ENCODE data around the gene TDRKH. TPM values are rescaled to one million over a fixed set of nuclear protein-coding genes. Genes with fewer than 3 reads are reported as not detected.

The TDRKH gene
- total and polyA plus RNA-seq, 2 experiments from 2014 or later = 2.2 to 3.6 TPM

DNA sequence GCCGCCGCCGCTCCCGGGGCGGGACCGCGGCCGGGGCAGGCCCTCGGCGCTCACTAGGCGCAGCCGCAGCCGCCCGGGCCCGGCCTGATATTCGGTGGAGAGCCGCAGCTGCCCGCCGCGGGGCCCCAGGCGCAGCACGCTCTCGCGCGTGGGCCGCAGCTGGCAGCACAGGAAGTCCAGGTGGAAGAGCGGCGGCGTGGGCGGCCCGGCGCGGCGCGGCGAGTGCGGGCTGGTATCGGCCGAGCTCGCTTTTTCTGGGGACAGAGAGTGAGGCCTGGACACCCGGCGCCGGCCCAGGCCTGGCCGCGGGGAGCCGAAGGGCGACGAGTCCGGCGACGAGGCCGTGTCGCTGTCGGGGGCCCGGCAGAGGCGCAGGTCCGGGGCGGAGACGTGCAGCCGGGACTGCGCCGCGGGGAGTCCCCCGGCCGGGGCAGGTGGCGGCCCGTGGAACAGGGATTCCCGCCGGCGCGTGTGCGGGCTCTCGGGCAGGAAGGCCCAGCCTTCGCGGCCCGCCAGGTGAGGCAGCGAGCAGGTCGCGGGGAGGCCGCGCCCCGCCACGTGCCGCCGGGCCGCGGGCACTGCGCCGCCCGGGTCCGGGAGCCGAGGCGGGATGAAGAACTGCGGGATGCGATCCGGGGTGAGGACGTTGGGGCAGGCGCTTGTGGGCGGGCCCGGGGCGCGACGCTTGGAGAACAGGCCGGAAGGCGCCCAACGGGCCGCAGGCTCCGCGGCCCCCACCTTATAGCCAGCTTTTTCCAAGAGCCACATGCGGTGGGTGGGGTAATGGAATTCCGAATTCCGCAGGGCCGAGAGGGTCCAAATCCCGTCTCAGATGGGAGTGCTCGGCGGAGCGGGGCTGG is 48.2 kb upstream of the TDRKH start:
- Histone ChIP-seq H3K79me2 (ENCODE audit: insufficient read depth) (no peaks in the 10 kb centered on the region), H3K4me1 (ENCODE audit: insufficient read depth) (no peaks in the 10 kb centered on the region), H3K36me3 (ENCODE audit: low read depth) (no peaks in the 10 kb centered on the region), H3F3A (ENCODE audit: insufficient read depth) (peaks cover 11% of the 10 kb centered on the region; the same call in 1 of the 2 replicates), H3K27ac (no peak overlapping the region), H3K4me2 (ENCODE audit: unreplicated experiment) (peak overlapping the region; percentile 55), H3K9me3 (ENCODE audit: low read depth) (no peaks in the 10 kb centered on the region), H3K9me2 (ENCODE audit: insufficient read depth) (no peaks in the 10 kb centered on the region), H4K20me1 (ENCODE audit: insufficient read depth) (no peaks in the 10 kb centered on the region), H2AFZ (peak overlapping the region; percentile 70), H3K4me3 (peak overlapping the region; percentile 55), H3K9ac (peak overlapping the region; percentile 6; the same call in 1 of the 2 replicates), H3K27me3 (replicated peaks; ENCODE audit: insufficient read depth) (peaks cover 21% of the 10 kb centered on the region)
- in situ Hi-C loops (cut with MboI) = no loop called here
- no peak for TF ChIP-seq EZH2 (IDR thresholded peaks at IDR 0.05; ENCODE audit: insufficient read depth, poor library complexity, severe bottlenecking)
- TF ChIP-seq EZH2phosphoT487 (IDR thresholded peaks at IDR 0.05; ENCODE audit: insufficient read depth, low read depth) = no peak
- peak; percentile 59 for DNase-seq
- WGBS, 2 experiments (ENCODE audit: low coverage in 1 of 2, low lambda C conversion rate in 2 of 2, missing lambda C conversion rate in 2 of 2) = 3 to 8% methylated on average over 94 to 99 of the region's 117 CpGs

- H3K9ac ChIP-seq = no peak overlapping the region
- H3K4me2 ChIP-seq (ENCODE audit: unreplicated experiment) = peak overlapping the region; percentile 55
- H3K4me1 ChIP-seq (ENCODE audit: insufficient read depth) = no peaks in the 10 kb centered on the region
- peaks cover 21% of the 10 kb centered on the region for H3K27me3 ChIP-seq (replicated peaks; ENCODE audit: insufficient read depth)
- no peaks in the 10 kb centered on the region for H3K9me3 ChIP-seq (ENCODE audit: low read depth)
- H2AFZ ChIP-seq = no peak overlapping the region; the same call in 1 of the 2 replicates
- peak; percentile 22 for TF ChIP-seq EZH2 (IDR thresholded peaks at IDR 0.05; ENCODE audit: insufficient read depth, poor library complexity, severe bottlenecking)
- no peak for TF ChIP-seq EZH2phosphoT487 (IDR thresholded peaks at IDR 0.05; ENCODE audit: insufficient read depth, low read depth)
- H4K20me1 ChIP-seq (ENCODE audit: insufficient read depth) = no peaks in the 10 kb centered on the region
- WGBS, 2 experiments (ENCODE audit: low coverage in 1 of 2, low lambda C conversion rate in 2 of 2, missing lambda C conversion rate in 2 of 2) = 3 to 7% methylated on average over 15 to 24 of the region's 26 CpGs
- H3K36me3 ChIP-seq (ENCODE audit: low read depth) = no peaks in the 10 kb centered on the region
- peaks cover 11% of the 10 kb centered on the region; the same call in 1 of the 2 replicates for H3F3A ChIP-seq (ENCODE audit: insufficient read depth)
- in situ Hi-C loops (cut with MboI) = no loop called here
- H3K4me3 ChIP-seq = peak overlapping the region; percentile 55
- H3K9me2 ChIP-seq (ENCODE audit: insufficient read depth) = no peaks in the 10 kb centered on the region
- H3K79me2 ChIP-seq (ENCODE audit: insufficient read depth) = no peaks in the 10 kb centered on the region
- DNase-seq = no peak
- H3K27ac ChIP-seq = no peak overlapping the region
Measured at GRCh38 chr1:151837884-151838221, 47.6 kb upstream of the TDRKH start.

GRCh38 chr1:151837197-151837596 is 46.9 kb upstream of the TDRKH start:
- no peaks in the 10 kb centered on the region for H4K20me1 ChIP-seq (ENCODE audit: insufficient read depth)
- 65 to 74% methylated on average over 3 of the region's 3 CpGs for WGBS, 2 experiments (ENCODE audit: low coverage in 1 of 2, low lambda C conversion rate in 2 of 2, missing lambda C conversion rate in 2 of 2)
- no peaks in the 10 kb centered on the region for H3K4me1 ChIP-seq (ENCODE audit: insufficient read depth)
- H3K9me3 ChIP-seq (ENCODE audit: low read depth) = no peaks in the 10 kb centered on the region
- peaks cover 21% of the 10 kb centered on the region for H3K27me3 ChIP-seq (replicated peaks; ENCODE audit: insufficient read depth)
- no peak overlapping the region for H3K4me3 ChIP-seq
- DNase-seq = no peak
- H3K4me2 ChIP-seq (ENCODE audit: unreplicated experiment) = no peak overlapping the region
- in situ Hi-C loops (cut with MboI) = no loop called here
- H2AFZ ChIP-seq = no peak overlapping the region
- no peaks in the 10 kb centered on the region for H3K79me2 ChIP-seq (ENCODE audit: insufficient read depth)
- no peaks in the 10 kb centered on the region for H3K9me2 ChIP-seq (ENCODE audit: insufficient read depth)
- no peaks in the 10 kb centered on the region for H3K36me3 ChIP-seq (ENCODE audit: low read depth)
- TF ChIP-seq EZH2phosphoT487 (IDR thresholded peaks at IDR 0.05; ENCODE audit: insufficient read depth, low read depth) (no peak), EZH2 (IDR thresholded peaks at IDR 0.05; ENCODE audit: insufficient read depth, poor library complexity, severe bottlenecking) (no peak)
- peaks cover 11% of the 10 kb centered on the region; the same call in 1 of the 2 replicates for H3F3A ChIP-seq (ENCODE audit: insufficient read depth)
- no peak overlapping the region for H3K9ac ChIP-seq
- no peak overlapping the region for H3K27ac ChIP-seq

GRCh38 chr1:151835596-151835995 is 45.3 kb upstream of the TDRKH start:
- TF ChIP-seq EZH2 (IDR thresholded peaks at IDR 0.05; ENCODE audit: insufficient read depth, poor library complexity, severe bottlenecking) (no peak), EZH2phosphoT487 (IDR thresholded peaks at IDR 0.05; ENCODE audit: insufficient read depth, low read depth) (no peak)
- Histone ChIP-seq H3K79me2 (ENCODE audit: insufficient read depth) (no peaks in the 10 kb centered on the region), H3K9me3 (ENCODE audit: low read depth) (no peaks in the 10 kb centered on the region), H3K27me3 (replicated peaks; ENCODE audit: insufficient read depth) (peaks cover 19% of the 10 kb centered on the region), H3K9me2 (ENCODE audit: insufficient read depth) (no peaks in the 10 kb centered on the region), H3K4me1 (ENCODE audit: insufficient read depth) (no peaks in the 10 kb centered on the region), H3K36me3 (ENCODE audit: low read depth) (no peaks in the 10 kb centered on the region), H2AFZ (no peak overlapping the region), H3F3A (ENCODE audit: insufficient read depth) (0 out of 2 replicates have a peak, but pooled peaks cover under 1% of the 10 kb centered on the region), H4K20me1 (ENCODE audit: insufficient read depth) (no peaks in the 10 kb centered on the region), H3K4me2 (ENCODE audit: unreplicated experiment) (no peak overlapping the region), H3K4me3 (no peak overlapping the region), H3K27ac (no peak overlapping the region), H3K9ac (no peak overlapping the region)
- 90 to 95% methylated on average over 7 of the region's 7 CpGs for WGBS, 2 experiments (ENCODE audit: low coverage in 1 of 2, low lambda C conversion rate in 2 of 2, missing lambda C conversion rate in 2 of 2)
- in situ Hi-C loops (cut with MboI) = no loop called here
- DNase-seq = no peak

Data from GM23248 (cell line).